ENCODE data around the gene GPR87.

GPR87 gene

GRCh38 chr3:151281671-151282324 lies 34.8 kb downstream of the GPR87 start:
- peak; percentile 94 for DNase-seq

GRCh38 chr3:151278230-151278629 lies 38.4 kb downstream of the GPR87 start, which contains the start of gene P2RY14:
Gene P2RY14 (minus strand): TSS chr3:151278542. CDS start chr3:151214316, 64,226 bp downstream.
- no peak for DNase-seq

- no peak for DNase-seq
Observed at GRCh38 chr3:151276687-151277042, 40.0 kb downstream of the GPR87 start.

- DNase-seq, result no peak
Observed at GRCh38 chr3:151276038-151276686, 40.5 kb downstream of the GPR87 start.

- no peak for DNase-seq
Observed at GRCh38 chr3:151275091-151275490, 41.5 kb downstream of the GPR87 start.

- DNase-seq, result no peak
Observed at GRCh38 chr3:151269631-151270030, 47.0 kb downstream of the GPR87 start.

- DNase-seq, result no peak
Observed at GRCh38 chr3:151268267-151269235, 48.1 kb downstream of the GPR87 start.

- no peak for DNase-seq
Observed at GRCh38 chr3:151267066-151267465, 49.6 kb downstream of the GPR87 start.

- DNase-seq, result no peak
Observed at GRCh38 chr3:151265866-151266265, 50.8 kb downstream of the GPR87 start.

- DNase-seq, result no peak
Observed at GRCh38 chr3:151265166-151265565, 51.5 kb downstream of the GPR87 start.

GRCh38 chr3:151264605-151265004 lies 52.0 kb downstream of the GPR87 start:
- no peak for DNase-seq

- DNase-seq, result peak; percentile 71
Observed at GRCh38 chr3:151262871-151263525, 53.6 kb downstream of the GPR87 start.

GRCh38 chr3:151259664-151260063 lies 57.0 kb downstream of the GPR87 start:
- DNase-seq, result no peak

- no peak for DNase-seq
Observed at GRCh38 chr3:151256749-151257148, 59.9 kb downstream of the GPR87 start.

GRCh38 chr3:151248772-151249337 lies 67.8 kb downstream of the GPR87 start:
- DNase-seq, result no peak
